Stimulated activated CD8-positive, alpha-beta memory T cell treated with anti-CD3 and anti-CD28 coated beads, Interleukin-7, amount 100 ng/mL, for 24 hours (primary cell): Measurements from ENCODE around the gene PTPN4.

Source experiments
- DNase-seq: peaks from one replicate; pipeline ENCODE4 v3.0.0-alpha.2; 2020; ENCODE audit warnings: low read depth

Gene PTPN4

GRCh38 chr2:119759451-119760236 lies at the start of gene PTPN4:
TSS of gene PTPN4 (plus strand) at chr2:119759922. CDS start at chr2:119809854, 49,932 bp downstream.
- peak; percentile 83 for DNase-seq

GRCh38 chr2:119710281-119710680 lies 49.4 kb upstream of the PTPN4 start:
- DNase-seq, result no peak

- no peak for DNase-seq
These were observed 48.4 kb upstream of the PTPN4 start for GRCh38 chr2:119711352-119711751.

- no peak for DNase-seq
These were observed 47.2 kb upstream of the PTPN4 start for GRCh38 chr2:119712571-119712970.

GRCh38 chr2:119713819-119714490 lies 45.8 kb upstream of the PTPN4 start:
- DNase-seq, result no peak

- DNase-seq, result no peak
These were observed 44.1 kb upstream of the PTPN4 start for GRCh38 chr2:119715409-119716283.

GRCh38 chr2:119716284-119716672 lies 43.4 kb upstream of the PTPN4 start:
- no peak for DNase-seq

GRCh38 chr2:119718501-119719260 lies 41.0 kb upstream of the PTPN4 start:
- DNase-seq, result no peak

- DNase-seq, result no peak
These were observed 40.5 kb upstream of the PTPN4 start for GRCh38 chr2:119719261-119719627.

GRCh38 chr2:119721043-119721442 lies 38.7 kb upstream of the PTPN4 start:
- no peak for DNase-seq

GRCh38 chr2:119721462-119721861 lies 38.3 kb upstream of the PTPN4 start:
- no peak for DNase-seq

GRCh38 chr2:119721904-119722303 lies 37.8 kb upstream of the PTPN4 start:
- DNase-seq, result no peak

GRCh38 chr2:119723186-119723585 lies 36.5 kb upstream of the PTPN4 start:
- no peak for DNase-seq

- DNase-seq, result no peak
These were observed 35.8 kb upstream of the PTPN4 start for GRCh38 chr2:119723784-119724467.

- no peak for DNase-seq
These were observed 34.9 kb upstream of the PTPN4 start for GRCh38 chr2:119724656-119725485.

- DNase-seq, result no peak
These were observed 32.2 kb upstream of the PTPN4 start for GRCh38 chr2:119727493-119727892.

GRCh38 chr2:119728421-119728820 lies 31.3 kb upstream of the PTPN4 start:
- DNase-seq, result no peak

- no peak for DNase-seq
These were observed 29.0 kb upstream of the PTPN4 start for GRCh38 chr2:119730671-119731177.

GRCh38 chr2:119731983-119732382 lies 27.7 kb upstream of the PTPN4 start:
- no peak for DNase-seq

- no peak for DNase-seq
These were observed 27.0 kb upstream of the PTPN4 start for GRCh38 chr2:119732601-119733164.
